Spleen (tissue), 11 donors: ENCODE data around the gene PRODH2. TPM values are rescaled to one million over a fixed set of nuclear protein-coding genes. Genes with fewer than 3 reads are reported as not detected.

Experiments used
- DNase-seq: peaks from one replicate; pipeline ENCODE4 v3.0.0-alpha.2; 2020
- H3K27ac ChIP-seq, 8 donors: fragments of 200-600 bp; sonication (generic) in 7 of 8; 1 replicate in 4 of 8; 2 replicates in 4 of 8; pipeline versions ENCODE4 v1.5.0 to v1.8.0; 2016 to 2021; ENCODE audit warnings: inconsistent platforms in 4 of 8, mild to moderate bottlenecking in 4 of 8, moderate library complexity in 1 of 8
- H3K27me3 ChIP-seq, 7 donors: fragments of 200-600 bp; sonication (generic) in 6 of 7; replicated peaks in 1 of 7; 1 replicate in 4 of 7; 2 replicates in 3 of 7; pipeline versions ENCODE4 v1.5.0 to v1.8.0; 2016 to 2021; ENCODE audit warnings: inconsistent platforms in 3 of 7, mild to moderate bottlenecking in 1 of 7
- H3K36me3 ChIP-seq, 6 donors: fragments of 200-600 bp; sonication (generic) in 5 of 6; 1 replicate in 4 of 6; 2 replicates in 2 of 6; pipeline versions ENCODE4 v1.5.0 to v1.8.0; 2016 to 2021; ENCODE audit warnings: inconsistent platforms in 2 of 6
- H3K4me1 ChIP-seq, 6 donors: fragments of 200-600 bp; sonication (generic) in 5 of 6; 1 replicate in 3 of 6; 2 replicates in 3 of 6; pipeline versions ENCODE4 v1.5.0 to v1.8.0; 2016 to 2021; ENCODE audit warnings: inconsistent platforms in 3 of 6
- H3K4me3 ChIP-seq, 8 donors: fragments of 200-600 bp; sonication (generic) in 7 of 8; 1 replicate in 4 of 8; 2 replicates in 4 of 8; pipeline versions ENCODE4 v1.5.0 to v1.8.0; 2016 to 2021; ENCODE audit warnings: inconsistent platforms in 4 of 8, mild to moderate bottlenecking in 4 of 8, moderate library complexity in 2 of 8
- H3K9me3 ChIP-seq, 8 donors: fragments of 200-600 bp; sonication (generic) in 7 of 8; 1 replicate in 4 of 8; 2 replicates in 4 of 8; pipeline versions ENCODE4 v1.5.0 to v1.8.0; 2016 to 2021; ENCODE audit warnings: inconsistent platforms in 4 of 8
- CTCF ChIP-seq, 11 experiments: fragments of 200-600 bp in 7 of 11; fragments of 450-650 bp in 4 of 11; sonication (generic) in 4 of 11; IDR thresholded peaks in 8 of 11; conservative IDR thresholded peaks in 3 of 11; 1 replicate in 7 of 11; 2 replicates in 4 of 11; pipeline versions ENCODE4 v1.4.0 to v1.8.0; 2016 to 2021; ENCODE audit warnings: antibody characterized with exemption in 11 of 11, inconsistent platforms in 4 of 11, mild to moderate bottlenecking in 1 of 11
- POLR2A ChIP-seq, 3 donors: fragments of 450-650 bp; IDR thresholded peaks; one replicate each; pipeline ENCODE4 v1.5.1; 2017; ENCODE audit warnings: antibody characterized with exemption in 3 of 3, mild to moderate bottlenecking in 1 of 3
- POLR2AphosphoS5 ChIP-seq, 3 donors: sonication (generic); formaldehyde crosslinking; IDR thresholded peaks; one replicate each; pipeline ENCODE4 v1.5.1; 2017; ENCODE audit warnings: antibody characterized with exemption in 3 of 3
- WGBS, 5 donors: extraction: QIAGEN DNeasy Blood & Tissue Kit in 3 of 5; methylation state at CpG; one replicate each; pipeline versions ENCODE4 v1.1.5 to v1.1.7; 2013 to 2018; 5-methylcytosine and 5-hydroxymethylcytosine counted together
- intact Hi-C: fragments of 100-400 bp; cut with DNase I; formaldehyde crosslinking; loops from one replicate; pipeline ENCODE4 v1.15.0; 2023; ENCODE audit warnings: low total_unique reads
- polyA plus RNA-seq, 3 donors: library from polyadenylated mRNA; stranded (reverse); fragments of 200-250 nt; gene quantifications; one replicate each; pipeline ENCODE4 v1.2.1, GENCODE V29; 2013
- total RNA-seq, 7 donors: library from RNA; depleted of rRNA in 3 of 7; stranded (reverse); fragments of >200 nt in 3 of 7; fragmentation: NEBNext Ultra II Directional in 4 of 7; extraction: Animal tissue kit (Norgen Biotek cat#: 25700) in 4 of 7; gene quantifications; one replicate each; pipeline versions ENCODE4 v1.1.0 to v1.2.1, GENCODE V29; 2016 to 2021
- donor health status: healthy with polysubstance abuse.
- donor health status: DM: no; HTN: no; CAD: no; lungs with moderate emphysema.
- donor health status: DM: no; HTN: no; CAD: no.
- donor health status: Bipolar disorder and iron deficiency.
- donor health status: healthy.
- donor health status: DM: no; HTN: no; CAD: no.
- donor health status: DM: yes; HTN: yes; CAD: no.

The PRODH2 gene
- total and polyA plus RNA-seq, 10 donors: 0.06 TPM; not detected in 9

GRCh38 chr19:35759697-35760096 lies 52.9 kb downstream of the PRODH2 start:
- Histone ChIP-seq H3K27me3 (peaks cover 0 to 23% (median 4%) of the 10 kb centered on the region in 7 donors), H3K9me3 (no peaks in the 10 kb centered on the region), H3K27ac (no peak overlapping the region), H3K4me3 (no peak overlapping the region), H3K36me3 (peaks cover 0 to 56% (median 15%) of the 10 kb centered on the region in 6 donors), H3K4me1 (peaks cover 25 to 51% (median 40%) of the 10 kb centered on the region in 6 donors)
- no peak for TF ChIP-seq CTCF (IDR thresholded peaks at IDR 0.05 in 8 of 11, conservative IDR thresholded peaks at IDR 0.05 in 3 of 11)
- TF ChIP-seq POLR2A (IDR thresholded peaks at IDR 0.05): no peak
- no peak for TF ChIP-seq POLR2AphosphoS5 (IDR thresholded peaks at IDR 0.05)
- WGBS, 5 donors: 95 to 100% (median 96%) methylated on average over 2 of the region's 2 CpGs
- intact Hi-C loops: no loop called here
- no peak for DNase-seq

GRCh38 chr19:35757749-35758608 lies 54.7 kb downstream of the PRODH2 start, which contains the start of gene PROSER3:
TSS of gene PROSER3 (plus strand) at chr19:35758176. CDS start at chr19:35758216, 40 bp downstream.
- H3K4me1 ChIP-seq: peaks cover 25 to 53% (median 40%) of the 10 kb centered on the region in 6 donors
- WGBS, 5 donors: 0 to 1% (median 0%) methylated on average over 30 to 53 of the region's 53 CpGs

GRCh38 chr19:35757231-35757748 lies 55.4 kb downstream of the PRODH2 start:
- Histone ChIP-seq H3K36me3 (peaks cover 0 to 56% (median 27%) of the 10 kb centered on the region in 6 donors), H3K4me3 (peak overlapping the region; percentile 33 to 98 (median 94)), H3K4me1 (peaks cover 25 to 53% (median 40%) of the 10 kb centered on the region in 6 donors), H3K27me3 (peaks cover 0 to 23% (median 4%) of the 10 kb centered on the region in 7 donors), H3K27ac (peak overlapping the region in 7 of 8 donors; percentile 77 to 98 (median 96)), H3K9me3 (no peaks in the 10 kb centered on the region)
- TF ChIP-seq POLR2A (IDR thresholded peaks at IDR 0.05) (no peak), CTCF (IDR thresholded peaks at IDR 0.05 in 8 of 11, conservative IDR thresholded peaks at IDR 0.05 in 3 of 11) (no peak), POLR2AphosphoS5 (IDR thresholded peaks at IDR 0.05) (no peak)
- peak; percentile 87 for DNase-seq
- 7 to 25% (median 9%) methylated on average over 3 to 19 of the region's 19 CpGs for WGBS, 5 donors
- intact Hi-C loops: no loop called here

More at GRCh38 chr19:35757749-35758608, 54.7 kb downstream of the PRODH2 start, which contains the start of gene PROSER3:
- Histone ChIP-seq H3K27ac (peak within 1 kb of the TSS; percentile 86 to 98 (median 96)), H3K27me3 (peaks cover 0 to 23% (median 4%) of the 10 kb centered on the region in 7 donors), H3K9me3 (no peaks in the 10 kb centered on the region), H3K36me3 (peaks cover 0 to 56% (median 22%) of the 10 kb centered on the region in 6 donors), H3K4me3 (peak within 1 kb of the TSS; percentile 62 to 98 (median 94))
- intact Hi-C loops: no loop called here
- peak; percentile 99 for DNase-seq
- peak in 1 of 3 donors; percentile 13 for TF ChIP-seq POLR2A (IDR thresholded peaks at IDR 0.05)
- TF ChIP-seq POLR2AphosphoS5 (IDR thresholded peaks at IDR 0.05): peak; percentile 92 to 97 (median 93)
- peak in 1 of 11 experiments; percentile 11 for TF ChIP-seq CTCF (IDR thresholded peaks at IDR 0.05 in 8 of 11, conservative IDR thresholded peaks at IDR 0.05 in 3 of 11)
